HUES64 (cell line): ENCODE measurements around the gene TSC22D3.

Experiments
- H3K27ac ChIP-seq: 2 replicates; pipeline ENCODE4 v1.7.0; 2013; ENCODE audit warnings: low read depth, low read length, inconsistent platforms
- H3K27me3 ChIP-seq: 2 replicates; pipeline ENCODE4 v1.6.1; 2013; ENCODE audit warnings: mild to moderate bottlenecking, low read length; ENCODE audit not compliant: insufficient read depth
- H3K36me3 ChIP-seq: 2 replicates; pipeline ENCODE4 v1.6.1; 2013; ENCODE audit warnings: mild to moderate bottlenecking, low read length; ENCODE audit not compliant: insufficient read depth
- H3K4me1 ChIP-seq: 2 replicates; pipeline ENCODE4 v1.6.1; 2013; ENCODE audit warnings: mild to moderate bottlenecking, low read length, moderate library complexity; ENCODE audit not compliant: insufficient read depth
- H3K4me3 ChIP-seq: 2 replicates; pipeline ENCODE4 v1.5.1; 2013; ENCODE audit warnings: mild to moderate bottlenecking, low read length, moderate library complexity
- H3K9ac ChIP-seq: 2 replicates; pipeline ENCODE4 v1.6.1; 2013; ENCODE audit warnings: mild to moderate bottlenecking, low read depth, low read length
- H3K9me3 ChIP-seq: 2 replicates; pipeline ENCODE4 v1.6.1; 2013; ENCODE audit warnings: low read depth, low read length; ENCODE audit not compliant: insufficient read depth
- WGBS: fragments of 150-250, 120-280 bp; methylation state at CpG from one replicate; pipeline ENCODE4 v1.1.7; 2013; ENCODE audit warnings: missing lambda C conversion rate; 5-methylcytosine and 5-hydroxymethylcytosine counted together

Gene TSC22D3

GRCh38 chrX:107755721-107756120, 19.9 kb downstream of the TSC22D3 start:
- Histone ChIP-seq H3K9ac (no peak overlapping the region), H3K27me3 (no peaks in the 10 kb centered on the region)
- 88% methylated on average over 3 of the region's 3 CpGs for WGBS

DNA sequence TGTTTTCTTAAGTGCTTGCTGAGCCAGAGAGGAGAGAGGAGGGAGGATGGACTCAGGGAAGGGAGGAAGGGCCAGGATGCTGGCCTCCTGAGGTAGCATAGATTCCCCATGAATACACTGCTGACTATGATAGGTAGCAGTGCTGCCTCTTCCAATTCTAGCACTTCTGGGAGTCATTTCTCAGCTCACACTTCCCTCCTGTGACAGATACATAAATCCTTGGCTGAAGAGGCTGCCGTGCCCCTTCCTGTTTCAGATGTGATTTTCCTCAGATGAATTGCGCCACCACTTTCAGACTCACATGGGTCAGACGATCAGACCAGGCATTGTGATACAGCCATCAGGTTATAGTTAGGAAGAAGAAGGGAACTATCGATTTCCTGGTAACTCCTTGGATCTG, 22.4 kb downstream of the TSC22D3 start:
- Histone ChIP-seq H3K27me3 (no peaks in the 10 kb centered on the region), H3K4me3 (no peak overlapping the region), H3K4me1 (peaks cover 14% of the 10 kb centered on the region; the same call in 1 of the 2 replicates), H3K36me3 (no peaks in the 10 kb centered on the region), H3K9me3 (no peaks in the 10 kb centered on the region), H3K9ac (no peak overlapping the region), H3K27ac (no peak overlapping the region)
- WGBS = 89% methylated on average over 4 of the region's 4 CpGs

More at GRCh38 chrX:107755721-107756120, 19.9 kb downstream of the TSC22D3 start:
- H3K4me3 ChIP-seq = no peak overlapping the region
- H3K36me3 ChIP-seq = no peaks in the 10 kb centered on the region
- H3K9me3 ChIP-seq = no peaks in the 10 kb centered on the region
- H3K4me1 ChIP-seq = 0 out of 2 replicates have a peak, but pooled peaks cover 6% of the 10 kb centered on the region
- no peak overlapping the region for H3K27ac ChIP-seq

- Histone ChIP-seq H3K27ac (no peak overlapping the region), H3K9me3 (no peaks in the 10 kb centered on the region), H3K9ac (no peak overlapping the region), H3K36me3 (no peaks in the 10 kb centered on the region), H3K4me3 (no peak overlapping the region), H3K27me3 (no peaks in the 10 kb centered on the region), H3K4me1 (peaks cover 14% of the 10 kb centered on the region; the same call in 1 of the 2 replicates)
- WGBS = 72% methylated on average over 2 of the region's 3 CpGs
Measured at GRCh38 chrX:107752714-107753113, 22.9 kb downstream of the TSC22D3 start.

DNA sequence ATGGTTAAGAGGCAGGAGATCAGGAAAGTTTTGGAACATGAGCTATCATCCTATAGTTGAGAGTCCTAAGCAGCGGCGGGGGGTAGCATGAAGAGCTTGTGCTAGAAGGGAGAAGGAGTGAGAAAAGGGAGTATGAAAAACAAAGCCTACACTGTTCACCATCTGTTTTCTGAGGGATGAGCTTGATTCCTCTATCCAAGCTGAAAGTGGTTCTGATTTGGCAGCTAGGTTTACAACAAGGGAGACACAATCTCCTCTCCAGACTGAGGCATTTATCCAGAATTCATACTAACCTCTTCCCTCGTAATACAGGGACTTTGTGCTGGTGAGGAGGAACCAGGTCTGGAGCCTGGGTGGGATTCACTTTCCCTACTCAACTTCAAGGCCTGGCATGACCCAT, 23.5 kb downstream of the TSC22D3 start:
- Histone ChIP-seq H3K9ac (no peak overlapping the region), H3K4me1 (peaks cover 14% of the 10 kb centered on the region; the same call in 1 of the 2 replicates), H3K9me3 (no peaks in the 10 kb centered on the region), H3K27ac (no peak overlapping the region), H3K27me3 (no peaks in the 10 kb centered on the region), H3K4me3 (no peak overlapping the region), H3K36me3 (no peaks in the 10 kb centered on the region)
- WGBS = 71% methylated on average over 1 of the region's 3 CpGs

- 77% methylated on average over 7 of the region's 7 CpGs for WGBS
- H3K27ac ChIP-seq = no peak overlapping the region
- H3K27me3 ChIP-seq = no peaks in the 10 kb centered on the region
Measured at GRCh38 chrX:107750861-107751445, 24.6 kb downstream of the TSC22D3 start.

DNA sequence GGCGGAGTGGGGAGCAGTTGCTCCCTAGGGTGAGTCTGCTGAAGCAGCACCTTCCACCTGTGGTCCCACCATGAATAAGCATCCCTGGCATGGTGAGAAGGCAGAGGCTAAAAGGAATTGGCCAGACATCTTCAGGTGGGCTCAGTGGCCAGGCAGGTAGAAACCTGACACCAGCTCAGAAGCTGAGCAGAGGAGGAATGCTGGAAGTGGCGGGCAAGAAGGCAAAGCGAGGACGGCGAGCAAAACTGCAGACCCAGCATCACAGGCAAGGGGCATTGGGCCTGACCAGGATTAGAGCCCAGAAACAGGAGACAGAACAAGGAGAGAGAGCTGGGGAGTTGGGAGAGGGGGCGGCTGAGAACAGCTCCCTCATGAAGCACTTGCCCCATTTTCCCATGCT, 25.3 kb downstream of the TSC22D3 start:
- Histone ChIP-seq H3K27ac (no peak overlapping the region), H3K9ac (no peak overlapping the region), H3K4me1 (peaks cover 14% of the 10 kb centered on the region; the same call in 1 of the 2 replicates), H3K4me3 (no peak overlapping the region), H3K9me3 (no peaks in the 10 kb centered on the region), H3K36me3 (no peaks in the 10 kb centered on the region), H3K27me3 (no peaks in the 10 kb centered on the region)
- 92% methylated on average over 5 of the region's 6 CpGs for WGBS

More at GRCh38 chrX:107750861-107751445, 24.6 kb downstream of the TSC22D3 start:
- no peak overlapping the region for H3K9ac ChIP-seq
- H3K36me3 ChIP-seq = no peaks in the 10 kb centered on the region
- peaks cover 14% of the 10 kb centered on the region; the same call in 1 of the 2 replicates for H3K4me1 ChIP-seq
- H3K9me3 ChIP-seq = no peaks in the 10 kb centered on the region
- no peak overlapping the region for H3K4me3 ChIP-seq

DNA sequence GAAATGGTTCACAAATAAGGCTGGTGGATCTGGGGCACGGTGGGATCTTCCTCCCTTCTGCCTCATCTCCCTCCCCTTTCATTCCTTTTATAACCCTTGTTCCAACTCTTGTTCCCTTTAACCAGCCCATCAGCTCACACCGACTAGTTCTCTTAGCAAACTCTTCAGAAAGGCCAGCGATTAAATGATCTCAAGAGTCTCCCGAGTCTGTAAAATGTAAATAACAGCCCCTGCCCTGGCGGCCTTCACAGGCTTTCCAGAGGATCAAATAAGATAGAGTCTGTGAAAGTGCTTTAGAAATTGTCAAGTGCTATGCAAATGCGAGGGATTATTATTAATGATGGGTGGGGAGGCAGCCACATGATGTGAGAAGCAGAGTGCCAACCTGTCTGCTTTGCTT, 27.1 kb downstream of the TSC22D3 start:
- 80% methylated on average over 6 of the region's 6 CpGs for whole genome bisulfite sequencing
- no peak overlapping the region for H3K4me3 ChIP-seq
- no peak overlapping the region for H3K9ac ChIP-seq
- peaks cover 14% of the 10 kb centered on the region; the same call in 1 of the 2 replicates for H3K4me1 ChIP-seq
- no peaks in the 10 kb centered on the region for H3K36me3 ChIP-seq
- no peak overlapping the region for H3K27ac ChIP-seq
- H3K27me3 ChIP-seq = 0 out of 2 replicates have a peak, but pooled peaks cover 1% of the 10 kb centered on the region
- no peaks in the 10 kb centered on the region for H3K9me3 ChIP-seq

DNA sequence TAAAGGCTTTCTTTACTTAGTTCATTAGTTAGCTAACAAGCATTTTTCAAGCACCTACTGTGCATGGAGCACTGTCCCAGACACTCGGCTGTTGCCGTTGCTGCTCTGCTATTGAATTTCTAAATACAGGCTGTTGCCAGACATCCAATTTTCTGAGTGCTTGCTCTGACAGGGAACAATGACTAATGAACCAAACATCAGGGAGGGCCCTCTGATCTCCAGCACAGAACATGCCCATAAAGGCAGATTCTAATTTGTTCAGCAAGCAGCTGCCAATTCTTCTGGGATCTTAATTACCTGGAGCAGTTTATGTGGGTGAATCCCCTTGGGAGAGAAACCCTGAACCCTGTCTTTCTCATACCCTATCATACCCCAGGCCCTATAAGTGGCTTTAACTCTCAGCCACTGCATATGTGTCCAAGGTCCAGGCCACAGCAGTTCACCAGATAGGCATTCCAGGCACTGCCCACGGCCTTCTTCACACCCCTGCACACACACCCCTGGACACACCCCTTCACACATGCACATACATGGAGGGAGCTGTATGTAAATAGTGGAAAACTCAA, 27.9 kb downstream of the TSC22D3 start:
- Histone ChIP-seq H3K9ac (no peak overlapping the region), H3K9me3 (no peaks in the 10 kb centered on the region), H3K27me3 (0 out of 2 replicates have a peak, but pooled peaks cover 3% of the 10 kb centered on the region), H3K4me3 (no peak overlapping the region), H3K4me1 (peaks cover 14% of the 10 kb centered on the region; the same call in 1 of the 2 replicates), H3K27ac (no peak overlapping the region), H3K36me3 (no peaks in the 10 kb centered on the region)
- WGBS = 86% methylated on average over 3 of the region's 3 CpGs

DNA sequence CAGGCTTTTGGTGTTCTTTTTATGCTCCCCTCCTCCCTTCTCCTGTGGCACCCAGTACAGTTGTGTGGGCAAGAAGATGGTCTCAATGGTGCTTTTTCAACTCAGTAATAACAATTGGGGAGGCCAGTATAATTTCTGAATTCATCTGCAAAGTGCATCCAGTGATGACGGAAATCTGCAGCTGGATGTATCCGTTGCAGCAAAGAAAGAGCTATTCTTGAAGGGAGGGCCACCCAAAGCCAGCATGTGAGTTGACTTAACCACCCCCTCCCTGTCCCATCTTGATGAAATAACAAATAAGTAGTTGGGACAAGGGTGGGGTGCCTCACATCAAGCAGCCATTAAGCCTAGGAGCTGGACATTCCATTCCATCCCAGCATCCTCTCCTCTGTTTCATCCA, 30.7 kb downstream of the TSC22D3 start:
- 100% methylated on average over 2 of the region's 2 CpGs for WGBS
- H3K9me3 ChIP-seq = no peaks in the 10 kb centered on the region
- H3K4me3 ChIP-seq = no peak overlapping the region
- H3K36me3 ChIP-seq = no peaks in the 10 kb centered on the region
- H3K9ac ChIP-seq = no peak overlapping the region
- H3K27ac ChIP-seq = no peak overlapping the region
- peaks cover 12% of the 10 kb centered on the region for H3K4me1 ChIP-seq
- H3K27me3 ChIP-seq = peaks cover 3% of the 10 kb centered on the region; the same call in 1 of the 2 replicates

GRCh38 chrX:107743995-107744394, 31.6 kb downstream of the TSC22D3 start:
- H3K27ac ChIP-seq = no peak overlapping the region
- H3K4me1 ChIP-seq = peaks cover 12% of the 10 kb centered on the region
- H3K9ac ChIP-seq = no peak overlapping the region
- WGBS = 89% methylated on average over 7 of the region's 7 CpGs
- H3K27me3 ChIP-seq = peaks cover 3% of the 10 kb centered on the region; the same call in 1 of the 2 replicates
- no peak overlapping the region for H3K4me3 ChIP-seq
- no peaks in the 10 kb centered on the region for H3K9me3 ChIP-seq
- H3K36me3 ChIP-seq = no peaks in the 10 kb centered on the region

DNA sequence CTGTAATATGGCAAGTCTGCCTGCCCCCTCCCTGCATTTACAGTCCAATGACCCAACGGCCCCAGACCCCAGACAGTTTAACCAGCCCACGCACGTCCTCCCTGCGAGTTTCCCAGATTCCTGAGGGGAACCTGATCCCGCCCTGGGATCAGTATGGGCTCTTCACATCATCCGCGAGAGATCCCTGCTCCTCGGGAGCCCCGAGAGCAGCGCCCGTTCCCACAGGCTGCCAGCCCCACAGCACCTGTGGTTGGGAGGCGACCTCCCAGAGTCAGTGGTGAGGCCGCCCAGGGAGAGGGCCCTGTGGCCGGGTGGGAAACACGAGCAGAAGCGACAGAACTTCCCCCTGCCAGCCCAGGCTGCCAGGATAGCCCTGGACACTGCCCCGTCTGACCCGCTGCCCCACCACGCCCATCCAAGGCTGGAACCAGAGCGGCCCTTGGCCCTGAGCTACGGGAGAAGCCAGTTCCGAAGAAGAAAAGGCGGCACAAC, 32.8 kb downstream of the TSC22D3 start:
- H3K36me3 ChIP-seq = no peaks in the 10 kb centered on the region
- H3K27me3 ChIP-seq = peaks cover 3% of the 10 kb centered on the region; the same call in 1 of the 2 replicates
- 67% methylated on average over 23 of the region's 23 CpGs for WGBS
- H3K27ac ChIP-seq = no peak overlapping the region
- H3K4me3 ChIP-seq = peak overlapping the region; percentile 51
- H3K4me1 ChIP-seq = peaks cover 12% of the 10 kb centered on the region
- no peak overlapping the region for H3K9ac ChIP-seq
- H3K9me3 ChIP-seq = no peaks in the 10 kb centered on the region
